HG03095 (cell line): Measurements from ENCODE around the gene AKT2.

ENCODE experiments used
- ATAC-seq: cut with Tn5 transposase; IDR thresholded peaks from one replicate; pipeline ENCODE4 v1.9.1; 2021; ENCODE audit warnings: moderate library complexity; ENCODE audit not compliant: unreplicated experiment

Gene AKT2

DNA sequence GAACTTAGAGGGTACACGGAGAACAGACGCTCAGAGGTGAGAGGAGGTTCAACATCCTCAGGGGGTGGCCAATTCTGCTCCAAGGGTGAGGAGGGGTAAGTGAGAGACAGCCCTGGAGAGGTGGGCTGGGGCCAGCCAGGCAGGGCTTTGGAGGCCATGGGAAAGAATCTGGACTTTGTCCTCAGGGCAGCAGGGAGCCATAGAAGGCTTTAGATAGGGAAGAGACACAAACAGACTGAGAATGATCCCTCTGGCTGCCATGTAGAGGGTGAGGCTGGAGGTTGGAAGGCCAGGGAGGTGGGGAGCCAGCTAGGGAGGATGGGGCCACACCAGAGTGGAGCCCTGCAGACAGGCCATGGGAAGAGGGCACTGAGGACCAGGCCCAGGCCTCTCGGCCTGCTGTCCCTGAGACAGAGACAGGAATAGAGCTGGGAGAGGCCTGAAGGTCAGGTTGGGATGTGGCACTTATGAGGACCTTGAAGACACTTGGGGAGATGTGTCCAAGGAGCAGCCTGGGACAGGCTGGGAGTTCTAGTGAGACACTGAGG is 29.5 kb downstream of the AKT2 start:
- no peak for ATAC-seq

DNA sequence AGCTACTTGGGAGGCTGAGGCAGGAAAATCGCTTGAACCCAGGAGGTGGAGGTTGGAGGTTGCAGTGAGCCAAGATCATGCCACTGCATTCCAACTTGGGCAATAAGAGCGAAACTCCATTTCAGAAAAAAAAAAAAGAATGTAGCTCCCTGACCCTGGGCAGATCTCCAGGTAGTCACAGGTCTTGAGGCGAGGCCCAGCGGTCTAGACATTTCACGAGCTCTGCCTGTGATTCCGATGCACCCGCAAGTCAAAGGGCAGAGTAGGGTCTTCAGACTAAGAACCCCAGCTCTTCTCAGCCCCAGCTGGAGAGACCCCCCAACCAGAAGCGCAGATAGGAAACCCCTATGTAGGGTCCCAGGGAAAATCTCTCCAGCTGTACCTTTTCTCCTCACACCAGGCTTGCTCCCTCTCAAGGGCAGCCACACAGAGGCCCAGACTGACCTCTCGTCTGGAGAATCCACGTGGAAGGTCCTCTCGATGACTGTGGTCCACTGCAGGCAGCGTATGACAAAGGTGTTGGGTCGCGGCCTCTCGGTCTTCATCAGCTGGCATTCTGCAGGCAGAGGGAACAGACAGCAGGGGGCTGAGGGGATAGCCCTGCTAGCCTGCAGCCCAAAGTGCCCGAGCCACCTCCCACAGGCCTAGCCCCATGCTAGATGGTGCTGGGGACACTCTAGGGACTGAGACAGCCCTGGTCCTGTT is 30.3 kb downstream of the AKT2 start:
- ATAC-seq, result no peak

- no peak for ATAC-seq
These were observed 31.5 kb downstream of the AKT2 start for GRCh38 chr19:40253611-40254092.

DNA sequence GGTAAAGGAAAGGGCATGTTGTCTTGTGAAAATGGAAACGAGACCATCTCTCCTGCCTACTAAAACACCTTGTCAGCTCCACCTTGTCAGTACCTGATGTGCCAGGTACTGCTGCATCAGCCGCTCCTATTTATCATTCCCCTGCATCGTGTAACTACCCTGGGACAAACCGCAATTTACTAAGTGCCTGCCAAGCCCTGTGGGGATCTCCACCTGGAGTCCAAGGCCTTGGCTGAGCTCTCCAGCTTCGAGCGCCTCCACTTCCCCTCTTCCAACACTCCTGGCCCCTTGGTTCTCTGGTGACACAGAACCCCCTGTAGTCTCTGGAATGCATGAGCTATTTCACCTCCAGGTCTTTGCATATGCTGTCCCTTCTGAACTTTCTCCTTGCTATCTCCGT is 32.8 kb downstream of the AKT2 start:
- ATAC-seq, result no peak

- no peak for ATAC-seq
These were observed 33.2 kb downstream of the AKT2 start for GRCh38 chr19:40251991-40252390.

- no peak for ATAC-seq
These were observed 33.9 kb downstream of the AKT2 start for GRCh38 chr19:40251244-40251643.

- no peak for ATAC-seq
These were observed 35.4 kb downstream of the AKT2 start for GRCh38 chr19:40249781-40250180.

GRCh38 chr19:40249201-40249600 is 35.9 kb downstream of the AKT2 start:
- no peak for ATAC-seq

GRCh38 chr19:40247735-40248262 is 37.3 kb downstream of the AKT2 start:
- ATAC-seq, result no peak

DNA sequence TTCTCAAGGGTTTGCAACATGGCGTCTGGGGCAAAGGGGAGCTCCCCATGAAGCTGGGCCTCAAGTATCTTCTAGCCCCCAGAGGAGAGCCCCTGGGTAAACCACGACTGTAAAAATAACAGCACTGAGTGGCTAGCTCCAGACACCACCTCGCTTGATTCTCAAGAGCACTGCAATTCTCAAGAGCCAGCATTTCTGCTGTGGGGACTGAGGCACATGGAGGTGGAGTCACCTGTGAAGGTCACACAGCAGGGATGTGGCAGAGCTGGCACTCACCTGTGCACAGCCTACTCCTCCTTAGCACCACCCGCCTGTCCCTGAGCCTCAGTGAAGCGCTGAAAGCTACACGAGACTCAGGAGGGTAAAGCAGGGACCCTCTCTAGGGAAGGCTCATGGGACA is 38.0 kb downstream of the AKT2 start:
- ATAC-seq, result no peak

DNA sequence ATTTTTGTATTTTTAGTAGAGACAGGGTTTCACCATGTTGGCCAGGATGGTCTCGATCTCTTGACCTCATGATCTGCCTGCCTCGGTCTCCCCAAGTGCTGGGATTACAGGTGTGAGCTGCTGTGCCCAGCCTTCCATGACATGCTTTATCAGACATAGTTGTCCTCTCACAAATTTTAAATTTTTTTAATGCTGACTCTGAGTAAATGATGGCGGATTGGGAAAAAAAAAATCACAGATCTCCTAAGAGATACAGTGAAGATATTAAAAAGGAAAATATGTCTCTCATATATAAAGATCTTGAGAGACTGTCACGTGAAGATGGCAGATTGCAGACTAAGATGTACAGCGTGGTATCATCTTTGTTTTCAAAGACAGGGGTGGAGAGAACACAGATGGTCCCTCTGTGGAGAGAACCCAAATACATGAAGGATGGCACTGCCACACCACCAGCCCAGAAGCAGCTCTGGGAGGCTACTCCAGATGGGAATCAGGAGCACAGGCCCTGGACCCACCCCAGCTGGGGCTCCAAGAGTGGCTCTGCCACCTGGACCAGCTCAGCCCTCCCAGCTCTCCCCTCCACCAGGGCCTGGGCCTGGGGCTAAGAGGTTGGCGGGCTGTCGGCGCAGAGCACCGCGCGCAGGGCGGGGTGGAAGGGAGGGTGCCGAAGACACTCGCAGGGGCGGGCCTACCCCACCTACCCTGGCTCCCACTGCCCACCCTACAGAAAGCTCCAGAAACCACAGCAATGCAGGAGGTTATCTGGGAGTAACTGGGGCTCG is 38.7 kb downstream of the AKT2 start:
- ATAC-seq, result no peak

GRCh38 chr19:40245506-40246128 is 39.5 kb downstream of the AKT2 start:
- ATAC-seq, result no peak

GRCh38 chr19:40244579-40245317 is 40.4 kb downstream of the AKT2 start:
- no peak for ATAC-seq

GRCh38 chr19:40243181-40243580 is 42.0 kb downstream of the AKT2 start:
- ATAC-seq, result no peak

DNA sequence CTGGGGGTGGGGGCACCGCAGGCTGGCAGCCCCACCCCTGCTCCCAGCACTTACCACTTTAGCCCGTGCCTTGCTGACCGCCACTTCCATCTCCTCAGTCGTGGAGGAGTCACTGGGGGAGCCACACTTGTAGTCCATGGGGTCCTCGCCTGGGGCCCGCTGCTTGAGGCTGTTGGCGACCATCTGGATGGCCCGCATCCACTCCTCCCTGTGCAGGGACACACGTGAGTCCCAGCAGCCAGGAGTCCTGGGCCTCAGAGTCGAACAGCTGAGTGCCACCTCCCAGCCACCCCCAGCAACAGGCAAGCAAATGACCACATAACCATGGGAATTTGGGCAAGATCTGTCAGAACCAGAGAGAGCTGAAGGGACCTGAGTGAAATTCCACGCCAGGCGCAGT is 42.7 kb downstream of the AKT2 start:
- ATAC-seq, result no peak

- no peak for ATAC-seq
These were observed 43.2 kb downstream of the AKT2 start for GRCh38 chr19:40241809-40242384.

- no peak for ATAC-seq
These were observed 43.9 kb downstream of the AKT2 start for GRCh38 chr19:40241125-40241808.

GRCh38 chr19:40240332-40240731 is 44.8 kb downstream of the AKT2 start:
- ATAC-seq, result no peak

- no peak for ATAC-seq
These were observed 45.5 kb downstream of the AKT2 start for GRCh38 chr19:40239415-40240226.
